Measurements from ENCODE around the gene NUDT3.

DNA sequence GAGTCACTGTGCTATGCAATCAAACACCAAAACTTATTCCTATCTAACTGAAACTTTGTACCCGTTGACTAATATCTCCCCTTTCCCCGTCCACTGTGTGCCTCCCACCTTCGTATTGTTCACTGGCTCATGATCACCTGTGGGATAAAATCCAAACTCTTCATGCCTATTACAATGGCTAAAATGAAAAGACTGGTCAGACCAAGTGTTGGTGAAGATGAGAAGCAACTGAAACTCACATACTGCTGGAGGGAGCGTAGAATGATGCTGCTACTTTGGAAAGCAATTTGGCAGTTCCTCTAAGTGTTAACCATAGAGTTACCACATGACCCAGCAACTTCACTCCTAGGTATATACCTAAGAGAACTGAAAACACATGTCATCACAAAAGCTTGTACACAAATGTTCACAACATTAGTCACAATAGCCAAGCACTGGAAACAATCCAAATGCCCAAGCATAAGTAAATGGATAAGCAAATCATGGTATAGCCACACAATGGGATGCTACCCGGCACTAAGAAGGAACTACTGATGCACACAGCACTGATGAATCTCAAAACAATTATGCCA is 20.3 kb upstream of the NUDT3 start:
- TF ChIP-seq JUNB (IDR thresholded peaks at IDR 0.05; ENCODE audit: unreplicated experiment) (no peak), POLR2AphosphoS5 (IDR thresholded peaks at IDR 0.05; ENCODE audit: low read depth) (no peak), EZH2 (IDR thresholded peaks at IDR 0.05; ENCODE audit: low read depth, unreplicated experiment) (no peak), ZNF114 (CRISPR knock-in tag; IDR thresholded peaks at IDR 0.05) (no peak), NANOG (IDR thresholded peaks at IDR 0.05; ENCODE audit: borderline replicate concordance) (no peak), EZH2phosphoT487 (IDR thresholded peaks at IDR 0.05; ENCODE audit: unreplicated experiment) (no peak), CREB1 (CRISPR knock-in tag; IDR thresholded peaks at IDR 0.05; ENCODE audit: low read depth) (no peak), STAT1 (IDR thresholded peaks at IDR 0.05; ENCODE audit: unreplicated experiment) (no peak)
- TF ChIP-seq, protein P1, sequence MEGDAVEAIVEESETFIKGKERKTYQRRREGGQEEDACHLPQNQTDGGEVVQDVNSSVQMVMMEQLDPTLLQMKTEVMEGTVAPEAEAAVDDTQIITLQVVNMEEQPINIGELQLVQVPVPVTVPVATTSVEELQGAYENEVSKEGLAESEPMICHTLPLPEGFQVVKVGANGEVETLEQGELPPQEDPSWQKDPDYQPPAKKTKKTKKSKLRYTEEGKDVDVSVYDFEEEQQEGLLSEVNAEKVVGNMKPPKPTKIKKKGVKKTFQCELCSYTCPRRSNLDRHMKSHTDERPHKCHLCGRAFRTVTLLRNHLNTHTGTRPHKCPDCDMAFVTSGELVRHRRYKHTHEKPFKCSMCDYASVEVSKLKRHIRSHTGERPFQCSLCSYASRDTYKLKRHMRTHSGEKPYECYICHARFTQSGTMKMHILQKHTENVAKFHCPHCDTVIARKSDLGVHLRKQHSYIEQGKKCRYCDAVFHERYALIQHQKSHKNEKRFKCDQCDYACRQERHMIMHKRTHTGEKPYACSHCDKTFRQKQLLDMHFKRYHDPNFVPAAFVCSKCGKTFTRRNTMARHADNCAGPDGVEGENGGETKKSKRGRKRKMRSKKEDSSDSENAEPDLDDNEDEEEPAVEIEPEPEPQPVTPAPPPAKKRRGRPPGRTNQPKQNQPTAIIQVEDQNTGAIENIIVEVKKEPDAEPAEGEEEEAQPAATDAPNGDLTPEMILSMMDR (conservative IDR thresholded peaks at IDR 0.05; ENCODE audit: low read depth in 2 of 2) = no peak
- TF ChIP-seq, protein P2, sequence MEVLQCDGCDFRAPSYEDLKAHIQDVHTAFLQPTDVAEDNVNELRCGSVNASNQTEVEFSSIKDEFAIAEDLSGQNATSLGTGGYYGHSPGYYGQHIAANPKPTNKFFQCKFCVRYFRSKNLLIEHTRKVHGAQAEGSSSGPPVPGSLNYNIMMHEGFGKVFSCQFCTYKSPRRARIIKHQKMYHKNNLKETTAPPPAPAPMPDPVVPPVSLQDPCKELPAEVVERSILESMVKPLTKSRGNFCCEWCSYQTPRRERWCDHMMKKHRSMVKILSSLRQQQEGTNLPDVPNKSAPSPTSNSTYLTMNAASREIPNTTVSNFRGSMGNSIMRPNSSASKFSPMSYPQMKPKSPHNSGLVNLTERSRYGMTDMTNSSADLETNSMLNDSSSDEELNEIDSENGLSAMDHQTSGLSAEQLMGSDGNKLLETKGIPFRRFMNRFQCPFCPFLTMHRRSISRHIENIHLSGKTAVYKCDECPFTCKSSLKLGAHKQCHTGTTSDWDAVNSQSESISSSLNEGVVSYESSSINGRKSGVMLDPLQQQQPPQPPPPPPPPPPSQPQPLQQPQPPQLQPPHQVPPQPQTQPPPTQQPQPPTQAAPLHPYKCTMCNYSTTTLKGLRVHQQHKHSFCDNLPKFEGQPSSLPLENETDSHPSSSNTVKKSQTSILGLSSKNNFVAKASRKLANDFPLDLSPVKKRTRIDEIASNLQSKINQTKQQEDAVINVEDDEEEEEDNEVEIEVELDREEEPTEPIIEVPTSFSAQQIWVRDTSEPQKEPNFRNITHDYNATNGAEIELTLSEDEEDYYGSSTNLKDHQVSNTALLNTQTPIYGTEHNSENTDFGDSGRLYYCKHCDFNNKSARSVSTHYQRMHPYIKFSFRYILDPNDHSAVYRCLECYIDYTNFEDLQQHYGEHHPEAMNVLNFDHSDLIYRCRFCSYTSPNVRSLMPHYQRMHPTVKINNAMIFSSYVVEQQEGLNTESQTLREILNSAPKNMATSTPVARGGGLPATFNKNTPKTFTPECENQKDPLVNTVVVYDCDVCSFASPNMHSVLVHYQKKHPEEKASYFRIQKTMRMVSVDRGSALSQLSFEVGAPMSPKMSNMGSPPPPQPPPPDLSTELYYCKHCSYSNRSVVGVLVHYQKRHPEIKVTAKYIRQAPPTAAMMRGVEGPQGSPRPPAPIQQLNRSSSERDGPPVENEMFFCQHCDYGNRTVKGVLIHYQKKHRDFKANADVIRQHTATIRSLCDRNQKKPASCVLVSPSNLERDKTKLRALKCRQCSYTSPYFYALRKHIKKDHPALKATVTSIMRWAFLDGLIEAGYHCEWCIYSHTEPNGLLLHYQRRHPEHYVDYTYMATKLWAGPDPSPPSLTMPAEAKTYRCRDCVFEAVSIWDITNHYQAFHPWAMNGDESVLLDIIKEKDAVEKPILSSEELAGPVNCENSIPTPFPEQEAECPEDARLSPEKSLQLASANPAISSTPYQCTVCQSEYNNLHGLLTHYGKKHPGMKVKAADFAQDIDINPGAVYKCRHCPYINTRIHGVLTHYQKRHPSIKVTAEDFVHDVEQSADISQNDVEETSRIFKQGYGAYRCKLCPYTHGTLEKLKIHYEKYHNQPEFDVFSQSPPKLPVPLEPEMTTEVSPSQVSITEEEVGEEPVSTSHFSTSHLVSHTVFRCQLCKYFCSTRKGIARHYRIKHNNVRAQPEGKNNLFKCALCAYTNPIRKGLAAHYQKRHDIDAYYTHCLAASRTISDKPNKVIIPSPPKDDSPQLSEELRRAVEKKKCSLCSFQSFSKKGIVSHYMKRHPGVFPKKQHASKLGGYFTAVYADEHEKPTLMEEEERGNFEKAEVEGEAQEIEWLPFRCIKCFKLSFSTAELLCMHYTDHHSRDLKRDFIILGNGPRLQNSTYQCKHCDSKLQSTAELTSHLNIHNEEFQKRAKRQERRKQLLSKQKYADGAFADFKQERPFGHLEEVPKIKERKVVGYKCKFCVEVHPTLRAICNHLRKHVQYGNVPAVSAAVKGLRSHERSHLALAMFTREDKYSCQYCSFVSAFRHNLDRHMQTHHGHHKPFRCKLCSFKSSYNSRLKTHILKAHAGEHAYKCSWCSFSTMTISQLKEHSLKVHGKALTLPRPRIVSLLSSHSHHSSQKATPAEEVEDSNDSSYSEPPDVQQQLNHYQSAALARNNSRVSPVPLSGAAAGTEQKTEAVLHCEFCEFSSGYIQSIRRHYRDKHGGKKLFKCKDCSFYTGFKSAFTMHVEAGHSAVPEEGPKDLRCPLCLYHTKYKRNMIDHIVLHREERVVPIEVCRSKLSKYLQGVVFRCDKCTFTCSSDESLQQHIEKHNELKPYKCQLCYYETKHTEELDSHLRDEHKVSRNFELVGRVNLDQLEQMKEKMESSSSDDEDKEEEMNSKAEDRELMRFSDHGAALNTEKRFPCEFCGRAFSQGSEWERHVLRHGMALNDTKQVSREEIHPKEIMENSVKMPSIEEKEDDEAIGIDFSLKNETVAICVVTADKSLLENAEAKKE (CRISPR knock-in tag; IDR thresholded peaks at IDR 0.05) = no peak
- TF ChIP-seq, protein P3, sequence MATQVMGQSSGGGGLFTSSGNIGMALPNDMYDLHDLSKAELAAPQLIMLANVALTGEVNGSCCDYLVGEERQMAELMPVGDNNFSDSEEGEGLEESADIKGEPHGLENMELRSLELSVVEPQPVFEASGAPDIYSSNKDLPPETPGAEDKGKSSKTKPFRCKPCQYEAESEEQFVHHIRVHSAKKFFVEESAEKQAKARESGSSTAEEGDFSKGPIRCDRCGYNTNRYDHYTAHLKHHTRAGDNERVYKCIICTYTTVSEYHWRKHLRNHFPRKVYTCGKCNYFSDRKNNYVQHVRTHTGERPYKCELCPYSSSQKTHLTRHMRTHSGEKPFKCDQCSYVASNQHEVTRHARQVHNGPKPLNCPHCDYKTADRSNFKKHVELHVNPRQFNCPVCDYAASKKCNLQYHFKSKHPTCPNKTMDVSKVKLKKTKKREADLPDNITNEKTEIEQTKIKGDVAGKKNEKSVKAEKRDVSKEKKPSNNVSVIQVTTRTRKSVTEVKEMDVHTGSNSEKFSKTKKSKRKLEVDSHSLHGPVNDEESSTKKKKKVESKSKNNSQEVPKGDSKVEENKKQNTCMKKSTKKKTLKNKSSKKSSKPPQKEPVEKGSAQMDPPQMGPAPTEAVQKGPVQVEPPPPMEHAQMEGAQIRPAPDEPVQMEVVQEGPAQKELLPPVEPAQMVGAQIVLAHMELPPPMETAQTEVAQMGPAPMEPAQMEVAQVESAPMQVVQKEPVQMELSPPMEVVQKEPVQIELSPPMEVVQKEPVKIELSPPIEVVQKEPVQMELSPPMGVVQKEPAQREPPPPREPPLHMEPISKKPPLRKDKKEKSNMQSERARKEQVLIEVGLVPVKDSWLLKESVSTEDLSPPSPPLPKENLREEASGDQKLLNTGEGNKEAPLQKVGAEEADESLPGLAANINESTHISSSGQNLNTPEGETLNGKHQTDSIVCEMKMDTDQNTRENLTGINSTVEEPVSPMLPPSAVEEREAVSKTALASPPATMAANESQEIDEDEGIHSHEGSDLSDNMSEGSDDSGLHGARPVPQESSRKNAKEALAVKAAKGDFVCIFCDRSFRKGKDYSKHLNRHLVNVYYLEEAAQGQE (IDR thresholded peaks at IDR 0.05; ENCODE audit: unreplicated experiment) = no peak
